ENCODE results near the gene TSBP1.
"Not testable (repeated sequence)": the region's sequence is repeated elsewhere in the genome, so short reads cannot be mapped to it uniquely, and the experiment has no call there.

Gene TSBP1

GRCh38 chr6:32273801-32274577 lies 97.7 kb downstream of the TSBP1 start:
- DNase-seq: not testable (repeated sequence)

GRCh38 chr6:32271429-32271828 lies 100.3 kb downstream of the TSBP1 start:
- DNase-seq: no peak

GRCh38 chr6:32268459-32268858 lies 103.2 kb downstream of the TSBP1 start:
- DNase-seq: not testable (repeated sequence)

- no peak for DNase-seq
Measured at GRCh38 chr6:32267035-32267434, 104.7 kb downstream of the TSBP1 start.

GRCh38 chr6:32257262-32257661 lies 114.4 kb downstream of the TSBP1 start:
- not testable (repeated sequence) for DNase-seq

- DNase-seq: no peak
Measured at GRCh38 chr6:32255199-32256153, 116.2 kb downstream of the TSBP1 start.

GRCh38 chr6:32254761-32255198 lies 116.9 kb downstream of the TSBP1 start:
- DNase-seq: no peak

- no peak for DNase-seq
Measured at GRCh38 chr6:32252331-32253009, 119.2 kb downstream of the TSBP1 start.

- no peak for DNase-seq
Measured at GRCh38 chr6:32249262-32249661, 122.4 kb downstream of the TSBP1 start.

GRCh38 chr6:32247401-32247800 lies 124.3 kb downstream of the TSBP1 start:
- no peak for DNase-seq

- peak; percentile 21 for DNase-seq
Measured at GRCh38 chr6:32244946-32245398, 126.7 kb downstream of the TSBP1 start.

GRCh38 chr6:32244270-32244669 lies 127.4 kb downstream of the TSBP1 start:
- no peak for DNase-seq
